Measurements from ENCODE around the gene MLXIPL.
"Not testable (repeated sequence)": the region's sequence is repeated elsewhere in the genome, so short reads cannot be mapped to it uniquely, and the experiment has no call there.

Gene MLXIPL

DNA sequence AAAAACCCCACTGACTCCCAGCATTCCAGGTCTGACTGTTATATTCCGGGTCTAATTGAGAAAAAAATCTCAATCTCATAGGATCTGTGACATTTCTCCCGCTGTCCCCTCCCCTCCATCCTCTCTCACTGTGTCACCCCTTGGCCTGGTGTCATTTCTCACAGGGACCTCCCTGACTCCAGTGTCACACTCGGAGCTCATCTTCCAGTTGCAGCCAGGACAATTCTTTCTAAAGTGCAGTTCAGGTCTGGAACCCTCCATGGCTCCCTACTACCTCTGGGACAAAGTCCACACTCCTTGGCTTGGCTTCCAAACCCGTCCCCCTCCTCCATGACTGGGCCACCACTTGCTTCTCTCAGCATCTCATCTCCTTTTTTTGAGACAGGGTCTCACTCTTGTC is 14.2 kb downstream of the MLXIPL start:
- TF ChIP-seq MYC (IDR thresholded peaks at IDR 0.05; ENCODE audit: low read depth, low read length) (no peak), POLR2A (IDR thresholded peaks at IDR 0.05; ENCODE audit: extremely low read depth, insufficient read length) (no peak)
- TF ChIP-seq, protein P1, sequence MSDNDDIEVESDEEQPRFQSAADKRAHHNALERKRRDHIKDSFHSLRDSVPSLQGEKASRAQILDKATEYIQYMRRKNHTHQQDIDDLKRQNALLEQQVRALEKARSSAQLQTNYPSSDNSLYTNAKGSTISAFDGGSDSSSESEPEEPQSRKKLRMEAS (IDR thresholded peaks at IDR 0.05; ENCODE audit: low read depth, low read length) = no peak
- TF ChIP-seq, protein P2, sequence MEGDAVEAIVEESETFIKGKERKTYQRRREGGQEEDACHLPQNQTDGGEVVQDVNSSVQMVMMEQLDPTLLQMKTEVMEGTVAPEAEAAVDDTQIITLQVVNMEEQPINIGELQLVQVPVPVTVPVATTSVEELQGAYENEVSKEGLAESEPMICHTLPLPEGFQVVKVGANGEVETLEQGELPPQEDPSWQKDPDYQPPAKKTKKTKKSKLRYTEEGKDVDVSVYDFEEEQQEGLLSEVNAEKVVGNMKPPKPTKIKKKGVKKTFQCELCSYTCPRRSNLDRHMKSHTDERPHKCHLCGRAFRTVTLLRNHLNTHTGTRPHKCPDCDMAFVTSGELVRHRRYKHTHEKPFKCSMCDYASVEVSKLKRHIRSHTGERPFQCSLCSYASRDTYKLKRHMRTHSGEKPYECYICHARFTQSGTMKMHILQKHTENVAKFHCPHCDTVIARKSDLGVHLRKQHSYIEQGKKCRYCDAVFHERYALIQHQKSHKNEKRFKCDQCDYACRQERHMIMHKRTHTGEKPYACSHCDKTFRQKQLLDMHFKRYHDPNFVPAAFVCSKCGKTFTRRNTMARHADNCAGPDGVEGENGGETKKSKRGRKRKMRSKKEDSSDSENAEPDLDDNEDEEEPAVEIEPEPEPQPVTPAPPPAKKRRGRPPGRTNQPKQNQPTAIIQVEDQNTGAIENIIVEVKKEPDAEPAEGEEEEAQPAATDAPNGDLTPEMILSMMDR (IDR thresholded peaks at IDR 0.05; ENCODE audit: low read depth, low read length) = no peak
- H3K4me3 ChIP-seq (ENCODE audit: low read depth, low read length) = no peak overlapping the region
- no peak for DNase-seq (ENCODE audit: low read depth)

DNA sequence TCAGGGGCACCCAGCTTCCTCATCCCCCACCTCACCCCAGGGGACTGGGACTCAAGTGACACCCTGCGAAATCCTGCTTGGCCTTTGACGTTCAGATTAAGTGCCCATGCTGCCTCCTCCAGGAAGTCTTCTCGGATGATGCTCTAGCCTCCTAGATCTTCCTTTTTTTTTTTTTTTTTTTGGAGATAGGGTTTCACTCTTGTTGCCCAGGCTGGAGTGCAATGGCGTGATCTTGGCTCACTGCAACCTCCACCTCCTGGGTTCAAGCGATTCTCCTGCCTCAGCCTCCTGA is 16.7 kb downstream of the MLXIPL start:
- not testable (repeated sequence) for DNase-seq (ENCODE audit: low read depth); H3K4me3 ChIP-seq (ENCODE audit: low read depth, low read length)

DNA sequence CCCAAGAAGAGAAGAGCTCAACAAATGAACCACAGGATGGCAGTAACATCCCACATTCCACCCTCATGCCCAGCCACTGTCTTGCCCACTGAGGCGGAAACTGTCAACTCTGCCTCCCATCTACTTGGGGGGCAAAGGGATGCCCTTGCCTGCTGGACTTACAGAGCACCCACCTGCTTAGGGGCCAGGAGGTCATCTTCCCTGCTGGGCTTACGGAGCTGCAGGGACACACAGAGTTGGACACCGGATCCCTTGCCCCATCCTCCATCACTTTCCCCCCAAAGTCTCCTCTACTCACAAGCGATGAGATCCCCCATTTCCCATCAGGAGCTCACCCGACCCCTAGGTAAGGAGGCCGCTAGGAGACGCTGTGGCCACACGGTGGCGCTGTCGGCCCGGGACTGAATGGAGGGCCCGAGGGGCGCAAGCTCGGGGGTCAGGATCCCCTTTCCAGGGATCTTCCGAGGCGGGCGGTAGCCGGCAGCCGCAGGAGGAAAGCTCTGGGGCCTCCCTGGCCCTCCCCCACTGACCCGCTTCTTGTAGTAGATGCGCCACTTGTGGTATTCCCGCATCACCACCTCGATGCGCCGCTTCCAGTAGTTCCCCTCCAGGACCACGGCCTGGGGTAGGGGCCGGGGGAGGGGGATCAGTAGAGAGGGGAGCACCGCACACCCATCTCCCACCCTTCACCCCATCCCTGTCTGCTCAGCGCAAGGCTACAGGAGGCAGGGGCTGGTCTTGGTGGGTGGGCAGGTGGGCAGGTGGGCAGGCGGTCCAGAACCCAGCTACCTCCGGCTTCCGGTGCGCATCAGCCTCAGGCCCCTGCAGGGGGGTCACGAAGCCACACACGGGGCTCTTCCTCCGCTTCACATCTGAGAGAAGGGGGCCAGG is 17.3 kb downstream of the MLXIPL start:
- TF ChIP-seq POLR2A (IDR thresholded peaks at IDR 0.05; ENCODE audit: extremely low read depth, insufficient read length) = no peak
- TF ChIP-seq MYC (IDR thresholded peaks at IDR 0.05; ENCODE audit: low read depth, low read length) = no peak
- TF ChIP-seq, protein P2 (IDR thresholded peaks at IDR 0.05; ENCODE audit: low read depth, low read length) = peak; percentile 95
- TF ChIP-seq, protein P1 (IDR thresholded peaks at IDR 0.05; ENCODE audit: low read depth, low read length) = no peak
- H3K4me3 ChIP-seq (ENCODE audit: low read depth, low read length) = no peak overlapping the region
- DNase-seq (ENCODE audit: low read depth) = peak; percentile 75

DNA sequence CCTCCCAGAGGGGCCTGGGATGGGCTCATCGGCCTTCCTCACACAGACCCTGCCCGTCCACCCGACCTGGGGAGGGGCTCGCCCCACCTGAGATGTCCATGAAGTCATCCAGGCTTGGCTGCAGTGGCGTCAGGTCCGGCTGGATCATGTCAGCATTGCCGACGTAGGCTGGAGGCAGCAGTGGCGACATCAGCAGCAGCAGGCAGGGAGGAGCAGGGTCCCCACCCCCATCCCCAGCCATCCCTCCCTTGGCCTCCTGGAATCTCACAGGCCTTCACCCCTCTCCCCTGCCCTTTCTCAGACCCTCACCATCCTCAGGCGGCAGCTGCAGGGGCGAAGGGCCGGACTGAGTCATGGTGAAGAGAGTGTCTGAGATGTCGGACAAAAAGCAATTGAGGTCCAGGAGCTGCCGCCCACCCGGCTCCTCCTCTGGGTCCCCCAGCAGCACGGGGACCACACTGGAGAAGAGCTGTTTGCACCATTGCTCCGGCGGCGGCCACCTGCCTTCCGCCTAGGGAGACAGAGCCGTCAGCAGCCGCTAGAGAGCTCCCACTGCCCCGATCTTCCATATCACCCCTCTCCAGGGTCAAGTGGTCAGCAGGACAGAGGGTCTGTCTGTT is 18.6 kb downstream of the MLXIPL start:
- TF ChIP-seq POLR2A (IDR thresholded peaks at IDR 0.05; ENCODE audit: extremely low read depth, insufficient read length) (no peak), MYC (IDR thresholded peaks at IDR 0.05; ENCODE audit: low read depth, low read length) (no peak)
- TF ChIP-seq, protein P2 (IDR thresholded peaks at IDR 0.05; ENCODE audit: low read depth, low read length) = no peak
- TF ChIP-seq, protein P1 (IDR thresholded peaks at IDR 0.05; ENCODE audit: low read depth, low read length) = no peak
- DNase-seq (ENCODE audit: low read depth) = no peak
- no peak overlapping the region for H3K4me3 ChIP-seq (ENCODE audit: low read depth, low read length)

DNA sequence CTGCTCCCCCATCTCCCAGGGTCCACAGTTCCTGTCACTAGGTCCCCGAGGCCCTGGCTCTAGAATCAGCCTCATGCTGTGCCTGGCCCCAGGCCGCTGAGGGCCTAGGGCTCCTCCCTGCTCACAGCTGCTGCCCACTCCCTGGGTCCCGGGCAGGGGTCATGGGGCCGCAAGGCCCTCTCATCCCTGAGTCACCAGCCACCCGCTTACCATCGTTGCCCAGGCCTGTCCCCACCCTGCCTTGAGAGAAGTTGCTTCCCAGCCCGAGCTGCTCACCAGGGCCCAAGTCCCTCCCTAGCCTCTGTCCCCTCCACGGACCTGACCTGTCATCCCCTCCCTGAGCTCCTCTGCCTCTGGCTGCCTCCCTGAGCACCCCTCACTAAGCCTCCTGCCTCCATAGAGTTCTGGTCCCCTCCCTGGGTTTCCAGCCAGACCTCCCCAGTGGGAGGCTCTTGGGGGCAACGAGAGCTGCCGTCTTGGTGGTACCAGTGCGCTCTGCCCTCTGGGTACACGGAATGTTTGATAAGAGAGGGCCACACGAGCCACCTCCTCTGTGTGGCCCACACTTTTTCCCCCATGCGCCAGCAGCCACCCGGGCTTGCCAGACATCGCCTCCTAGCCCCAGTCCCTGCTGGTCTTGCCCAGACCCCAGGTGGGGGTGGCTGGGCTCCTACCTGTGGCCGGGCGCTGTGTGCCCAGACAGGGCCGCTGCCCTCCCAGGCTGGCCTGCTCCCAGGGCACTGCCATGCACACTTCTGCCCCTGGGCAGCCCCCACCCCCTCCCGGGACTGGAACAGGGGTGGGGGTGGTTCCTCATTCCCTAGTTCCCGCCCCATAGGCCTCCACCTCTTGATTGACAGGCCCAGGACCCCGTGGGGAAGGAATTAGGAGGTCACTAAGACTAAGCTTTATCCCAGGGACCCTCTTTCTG is 21.3 kb downstream of the MLXIPL start:
- H3K4me3 ChIP-seq (ENCODE audit: low read depth, low read length) = no peak overlapping the region
- DNase-seq (ENCODE audit: low read depth) = no peak
- TF ChIP-seq, protein P1 (IDR thresholded peaks at IDR 0.05; ENCODE audit: low read depth, low read length) = no peak
- TF ChIP-seq POLR2A (IDR thresholded peaks at IDR 0.05; ENCODE audit: extremely low read depth, insufficient read length) (no peak), MYC (IDR thresholded peaks at IDR 0.05; ENCODE audit: low read depth, low read length) (no peak)
- TF ChIP-seq, protein P2 (IDR thresholded peaks at IDR 0.05; ENCODE audit: low read depth, low read length) = no peak

DNA sequence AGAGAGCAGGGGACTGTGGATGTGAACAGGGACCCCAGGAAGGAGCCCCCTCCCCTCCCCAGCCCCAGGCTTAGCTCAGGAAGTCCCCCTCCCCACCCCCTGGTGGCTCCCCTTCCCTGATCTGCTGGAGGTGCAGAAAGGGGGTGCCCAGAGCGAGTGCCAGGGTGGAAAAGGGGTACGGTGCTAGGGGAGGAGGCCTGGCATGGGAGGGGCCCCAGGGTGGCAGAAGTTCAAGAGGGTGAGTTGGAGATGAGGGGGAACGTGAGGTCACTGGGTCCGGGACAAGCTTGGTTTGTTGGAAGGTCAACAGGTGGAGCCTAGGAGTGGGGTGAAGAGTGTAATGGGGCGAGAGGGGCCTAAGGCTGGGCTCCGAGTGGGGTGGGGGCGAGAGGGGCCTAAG is 24.4 kb downstream of the MLXIPL start:
- DNase-seq (ENCODE audit: low read depth) = no peak
- no peak overlapping the region for H3K4me3 ChIP-seq (ENCODE audit: low read depth, low read length)
- no peak for TF ChIP-seq MYC (IDR thresholded peaks at IDR 0.05; ENCODE audit: low read depth, low read length)
- TF ChIP-seq, protein P1 (IDR thresholded peaks at IDR 0.05; ENCODE audit: low read depth, low read length) = no peak
- TF ChIP-seq POLR2A (IDR thresholded peaks at IDR 0.05; ENCODE audit: extremely low read depth, insufficient read length) = no peak
- TF ChIP-seq, protein P2 (IDR thresholded peaks at IDR 0.05; ENCODE audit: low read depth, low read length) = no peak

Measured in NB4 (cell line).